Activated T-helper 17 cell treated with anti-CD3 and anti-CD28 coated beads, Interleukin-2, amount 50 U/mL, for 72 hours (primary cell): Measurements from ENCODE around the gene SRI. TPM values are rescaled to one million over a fixed set of nuclear protein-coding genes. Genes with fewer than 3 reads are reported as not detected.
"Not testable (repeated sequence)": the region's sequence is repeated elsewhere in the genome, so short reads cannot be mapped to it uniquely, and the experiment has no call there.

Experiments
- ATAC-seq: fragments of 150-1000 bp; cut with Tn5 transposase; replicated peaks from 2 replicates; pipeline ENCODE4 v1.10.0; 2021; ENCODE audit warnings: mild to moderate bottlenecking, moderate library complexity
- H3K27ac Mint-ChIP-seq: one replicate; pipeline ENCODE4 v1.8.0; 2022; ENCODE audit warnings: mixed read lengths
- H3K27me3 Mint-ChIP-seq: one replicate; pipeline ENCODE4 v1.8.0; 2022; ENCODE audit warnings: mixed read lengths
- H3K36me3 Mint-ChIP-seq: one replicate; pipeline ENCODE4 v1.8.0; 2022; ENCODE audit warnings: low read depth, mild to moderate bottlenecking, mixed read lengths
- H3K4me1 Mint-ChIP-seq: one replicate; pipeline ENCODE4 v1.8.0; 2022; ENCODE audit warnings: mixed read lengths
- H3K4me3 Mint-ChIP-seq: one replicate; pipeline ENCODE4 v1.8.0; 2022; ENCODE audit warnings: mild to moderate bottlenecking, mixed read lengths
- H3K9me3 Mint-ChIP-seq: one replicate; pipeline ENCODE4 v1.8.0; 2022; ENCODE audit warnings: mixed read lengths
- total RNA-seq, 2 donors: library from RNA; stranded (reverse); gene quantifications; one replicate each; pipeline ENCODE4 v1.2.3, GENCODE V29; 2022

SRI gene
- total RNA-seq, 2 donors from 2014 or later = 133 to 223 TPM

- Mint-ChIP-seq H3K27me3 (no peaks in the 10 kb centered on the region), H3K27ac (no peak overlapping the region), H3K4me3 (no peak overlapping the region), H3K36me3 (no peaks in the 10 kb centered on the region), H3K4me1 (no peaks in the 10 kb centered on the region), H3K9me3 (no peaks in the 10 kb centered on the region)
- ATAC-seq = no peak
Observed at GRCh38 chr7:88176190-88176589, 43.6 kb downstream of the SRI start.

GRCh38 chr7:88172842-88173241, 47.0 kb downstream of the SRI start:
- no peak for ATAC-seq

GRCh38 chr7:88169717-88170320, 50.0 kb downstream of the SRI start:
- H3K9me3 Mint-ChIP-seq = no peaks in the 10 kb centered on the region
- H3K27me3 Mint-ChIP-seq = no peaks in the 10 kb centered on the region
- H3K4me1 Mint-ChIP-seq = no peaks in the 10 kb centered on the region
- no peak overlapping the region for H3K4me3 Mint-ChIP-seq
- ATAC-seq = no peak
- no peaks in the 10 kb centered on the region for H3K36me3 Mint-ChIP-seq
- no peak overlapping the region for H3K27ac Mint-ChIP-seq

More at GRCh38 chr7:88172842-88173241, 47.0 kb downstream of the SRI start:
- H3K27ac Mint-ChIP-seq = no peak overlapping the region
- H3K4me1 Mint-ChIP-seq = no peaks in the 10 kb centered on the region
- no peaks in the 10 kb centered on the region for H3K36me3 Mint-ChIP-seq
- H3K4me3 Mint-ChIP-seq = no peak overlapping the region
- no peaks in the 10 kb centered on the region for H3K9me3 Mint-ChIP-seq
- H3K27me3 Mint-ChIP-seq = no peaks in the 10 kb centered on the region

GRCh38 chr7:88167721-88168120, 52.1 kb downstream of the SRI start:
- no peaks in the 10 kb centered on the region for H3K9me3 Mint-ChIP-seq
- H3K27ac Mint-ChIP-seq = no peak overlapping the region
- no peaks in the 10 kb centered on the region for H3K27me3 Mint-ChIP-seq
- H3K36me3 Mint-ChIP-seq = no peaks in the 10 kb centered on the region
- ATAC-seq = no peak
- H3K4me3 Mint-ChIP-seq = no peak overlapping the region
- H3K4me1 Mint-ChIP-seq = no peaks in the 10 kb centered on the region

- Mint-ChIP-seq H3K4me1 (no peaks in the 10 kb centered on the region), H3K9me3 (no peaks in the 10 kb centered on the region), H3K4me3 (no peak overlapping the region), H3K36me3 (no peaks in the 10 kb centered on the region), H3K27me3 (no peaks in the 10 kb centered on the region), H3K27ac (no peak overlapping the region)
- no peak for ATAC-seq
Observed at GRCh38 chr7:88167223-88167622, 52.6 kb downstream of the SRI start.

GRCh38 chr7:88165697-88166096, 54.1 kb downstream of the SRI start:
- Mint-ChIP-seq H3K4me1 (no peaks in the 10 kb centered on the region), H3K27ac (no peak overlapping the region), H3K4me3 (no peak overlapping the region), H3K27me3 (no peaks in the 10 kb centered on the region), H3K36me3 (no peaks in the 10 kb centered on the region), H3K9me3 (peaks cover 4% of the 10 kb centered on the region)
- no peak for ATAC-seq

- not testable (repeated sequence) for ATAC-seq, H3K27me3 Mint-ChIP-seq, H3K36me3 Mint-ChIP-seq, H3K4me1 Mint-ChIP-seq, H3K4me3 Mint-ChIP-seq, H3K27ac Mint-ChIP-seq
- peaks cover 20% of the 10 kb centered on the region for H3K9me3 Mint-ChIP-seq
Observed at GRCh38 chr7:88159741-88160140, 60.1 kb downstream of the SRI start.

GRCh38 chr7:88156356-88156755, 63.5 kb downstream of the SRI start:
- peaks cover 17% of the 10 kb centered on the region for H3K9me3 Mint-ChIP-seq
- no peaks in the 10 kb centered on the region for H3K4me1 Mint-ChIP-seq
- ATAC-seq = no peak
- H3K27me3 Mint-ChIP-seq = no peaks in the 10 kb centered on the region
- peaks cover 6% of the 10 kb centered on the region for H3K36me3 Mint-ChIP-seq
- H3K4me3 Mint-ChIP-seq = no peak overlapping the region
- no peak overlapping the region for H3K27ac Mint-ChIP-seq

- Mint-ChIP-seq H3K36me3 (peaks cover 12% of the 10 kb centered on the region), H3K27ac (no peak overlapping the region), H3K27me3 (no peaks in the 10 kb centered on the region), H3K4me1 (no peaks in the 10 kb centered on the region), H3K9me3 (peaks cover 17% of the 10 kb centered on the region), H3K4me3 (no peak overlapping the region)
- no peak for ATAC-seq
Observed at GRCh38 chr7:88155756-88156155, 64.1 kb downstream of the SRI start.

Other genes starting within 250 kb of the SRI start
- gene STEAP4, start 86.9 kb upstream of the SRI start, total RNA-seq = not detected